NCI-H2196 treated with DMSO at 0.1 percent for 48 hours (cell line): ENCODE measurements around the gene PAPLN.
"Not testable (repeated sequence)": the region's sequence is repeated elsewhere in the genome, so short reads cannot be mapped to it uniquely, and the experiment has no call there.

Experiments used
- DNase-seq: peaks from one replicate; lab custom pipeline; 2025; ENCODE audit not compliant: unreplicated experiment; lab: John Stamatoyannopoulos, UW

PAPLN gene

GRCh38 chr14:73283608-73284379, 46.5 kb downstream of the PAPLN start:
- no peak for DNase-seq

GRCh38 chr14:73285979-73286378, 48.7 kb downstream of the PAPLN start:
- DNase-seq = no peak

- DNase-seq = no peak
Observed at GRCh38 chr14:73286598-73286997, 49.3 kb downstream of the PAPLN start.

GRCh38 chr14:73287071-73287470, 49.8 kb downstream of the PAPLN start:
- DNase-seq = no peak

GRCh38 chr14:73289308-73289707, 52.0 kb downstream of the PAPLN start:
- DNase-seq = no peak

GRCh38 chr14:73289729-73290128, 52.4 kb downstream of the PAPLN start:
- no peak for DNase-seq

GRCh38 chr14:73290279-73290678, 53.0 kb downstream of the PAPLN start:
- no peak for DNase-seq

- no peak for DNase-seq
Observed at GRCh38 chr14:73293782-73294781, 56.8 kb downstream of the PAPLN start.

GRCh38 chr14:73295198-73295796, 58.0 kb downstream of the PAPLN start:
- peak; percentile 43 for DNase-seq

- no peak for DNase-seq
Observed at GRCh38 chr14:73305499-73305898, 68.2 kb downstream of the PAPLN start.

- no peak for DNase-seq
Observed at GRCh38 chr14:73307261-73307660, 70.0 kb downstream of the PAPLN start.

GRCh38 chr14:73309207-73309606, 71.9 kb downstream of the PAPLN start:
- DNase-seq = not testable (repeated sequence)

GRCh38 chr14:73311708-73312030, 74.4 kb downstream of the PAPLN start:
- no peak for DNase-seq

- DNase-seq = no peak
Observed at GRCh38 chr14:73312687-73313086, 75.4 kb downstream of the PAPLN start.

- DNase-seq = no peak
Observed at GRCh38 chr14:73313151-73313550, 75.8 kb downstream of the PAPLN start.

- no peak for DNase-seq
Observed at GRCh38 chr14:73323896-73324399, 86.6 kb downstream of the PAPLN start.
